ENCODE data around the gene ANGPTL7. TPM values are rescaled to one million over a fixed set of nuclear protein-coding genes. Genes with fewer than 3 reads are reported as not detected.

Gene ANGPTL7, protein sequence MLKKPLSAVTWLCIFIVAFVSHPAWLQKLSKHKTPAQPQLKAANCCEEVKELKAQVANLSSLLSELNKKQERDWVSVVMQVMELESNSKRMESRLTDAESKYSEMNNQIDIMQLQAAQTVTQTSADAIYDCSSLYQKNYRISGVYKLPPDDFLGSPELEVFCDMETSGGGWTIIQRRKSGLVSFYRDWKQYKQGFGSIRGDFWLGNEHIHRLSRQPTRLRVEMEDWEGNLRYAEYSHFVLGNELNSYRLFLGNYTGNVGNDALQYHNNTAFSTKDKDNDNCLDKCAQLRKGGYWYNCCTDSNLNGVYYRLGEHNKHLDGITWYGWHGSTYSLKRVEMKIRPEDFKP
- total RNA-seq (2022; extraction: Qiagen RNA extraction), result not detected in 5 replicates

DNA sequence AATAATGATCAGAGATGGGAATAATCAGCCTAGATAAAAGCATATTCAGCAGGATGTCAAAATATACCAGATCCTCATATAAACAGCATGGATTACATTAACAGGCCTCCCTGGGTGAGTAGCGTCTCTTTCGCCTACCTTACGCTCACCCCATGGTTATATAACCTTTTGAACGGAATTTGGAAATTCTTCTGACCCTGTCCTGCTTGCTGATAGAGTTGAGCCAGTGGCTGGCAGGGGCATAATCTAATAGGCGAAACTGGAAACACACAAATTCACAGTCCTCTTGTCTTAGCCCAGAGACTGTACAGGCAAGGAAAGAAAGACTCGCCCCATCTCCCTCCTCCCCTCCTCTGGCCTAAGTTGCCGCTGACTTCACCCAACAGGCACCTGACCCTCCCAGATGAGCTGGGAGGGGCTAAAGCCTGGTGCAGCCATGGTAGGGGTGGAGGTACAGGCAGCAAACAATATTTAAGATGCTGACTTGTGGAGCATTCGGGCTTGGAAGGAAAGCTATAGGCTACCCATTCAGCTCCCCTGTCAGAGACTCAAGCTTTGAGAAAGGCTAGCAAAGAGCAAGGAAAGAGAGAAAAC, at the start of gene ANGPTL7:
Gene ANGPTL7, plus strand, starts transcription at position 498 of the 594 bp plus-strand sequence. CDS start 225 bp downstream, outside the sequence.

Other genes starting within 250 kb of the ANGPTL7 start
- gene TARDBP, start 176.7 kb upstream of the ANGPTL7 start, total RNA-seq (2022; extraction: Qiagen RNA extraction), result 173 to 244 TPM (median 199 TPM) in 5 replicates
- 0.09 to 0.53 TPM (median 0.16 TPM) in 4 of 5 replicates, not detected in the other for gene MASP2, start 142.1 kb upstream of the ANGPTL7 start, total RNA-seq (2022; extraction: Qiagen RNA extraction)
- 143 to 241 TPM (median 214 TPM) in 5 replicates for gene SRM, start 129.3 kb upstream of the ANGPTL7 start, total RNA-seq (2022; extraction: Qiagen RNA extraction)
- 35.1 to 39.5 TPM (median 38.9 TPM) in 5 replicates for gene EXOSC10, start 89.5 kb upstream of the ANGPTL7 start, total RNA-seq (2022; extraction: Qiagen RNA extraction)
- 11.6 to 14.6 TPM (median 14.1 TPM) in 5 replicates for gene MTOR, start 73.2 kb downstream of the ANGPTL7 start, total RNA-seq (2022; extraction: Qiagen RNA extraction)
- 15.7 to 18.3 TPM (median 16.3 TPM) in 5 replicates for gene UBIAD1, start 83.8 kb downstream of the ANGPTL7 start, total RNA-seq (2022; extraction: Qiagen RNA extraction)

All from A549 treated with CORT108297 at 1 μM for 4 hours (cell line).